OCI-LY7 (cell line): ENCODE data around the gene FAM107A.

Experiments
- EZH2phosphoT487 ChIP-seq: fragments of 200-600 bp; sonication (generic); IDR thresholded peaks from 2 replicates; pipeline ENCODE4 v1.6.1; 2018; ENCODE audit warnings: low read depth, borderline replicate concordance, mild to moderate bottlenecking, mixed run types, antibody characterized with exemption, low read length, moderate library complexity, mixed read lengths
- TF ChIP-seq, protein P1 (sequence below): fragments of 200-600 bp; sonication (generic); conservative IDR thresholded peaks from 2 replicates; pipeline ENCODE4 v1.5.1; 2014; ENCODE audit warnings: mild to moderate bottlenecking, antibody characterized with exemption, low read length, moderate library complexity, mixed read lengths

DNA sequence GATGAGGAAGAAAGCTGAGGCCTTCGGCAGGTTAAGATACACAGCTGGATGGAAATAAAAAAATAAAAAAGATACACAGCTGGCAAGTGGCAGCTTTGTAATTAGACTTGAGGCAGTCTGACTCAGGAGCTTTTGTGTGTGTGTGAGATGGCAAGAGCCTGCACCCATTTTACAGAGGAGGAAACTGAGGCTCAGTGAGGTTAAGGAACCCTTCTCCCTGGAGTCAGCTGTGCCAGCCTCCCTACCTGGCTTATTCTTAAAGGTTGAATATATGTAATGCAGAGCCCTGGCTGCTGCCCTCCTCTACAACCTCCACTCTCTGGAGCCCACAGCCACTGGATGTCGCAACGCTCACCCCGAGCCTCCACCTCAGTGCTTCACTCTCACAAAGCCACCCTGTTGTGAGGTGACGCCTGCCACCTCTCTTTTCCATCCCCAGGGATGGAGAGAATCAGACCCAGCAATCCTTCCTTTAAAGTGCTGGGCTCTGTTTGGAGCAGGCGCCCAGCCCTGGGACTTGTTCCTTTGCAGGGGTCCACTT is 20.6 kb upstream of the FAM107A start:
- TF ChIP-seq, protein P1, sequence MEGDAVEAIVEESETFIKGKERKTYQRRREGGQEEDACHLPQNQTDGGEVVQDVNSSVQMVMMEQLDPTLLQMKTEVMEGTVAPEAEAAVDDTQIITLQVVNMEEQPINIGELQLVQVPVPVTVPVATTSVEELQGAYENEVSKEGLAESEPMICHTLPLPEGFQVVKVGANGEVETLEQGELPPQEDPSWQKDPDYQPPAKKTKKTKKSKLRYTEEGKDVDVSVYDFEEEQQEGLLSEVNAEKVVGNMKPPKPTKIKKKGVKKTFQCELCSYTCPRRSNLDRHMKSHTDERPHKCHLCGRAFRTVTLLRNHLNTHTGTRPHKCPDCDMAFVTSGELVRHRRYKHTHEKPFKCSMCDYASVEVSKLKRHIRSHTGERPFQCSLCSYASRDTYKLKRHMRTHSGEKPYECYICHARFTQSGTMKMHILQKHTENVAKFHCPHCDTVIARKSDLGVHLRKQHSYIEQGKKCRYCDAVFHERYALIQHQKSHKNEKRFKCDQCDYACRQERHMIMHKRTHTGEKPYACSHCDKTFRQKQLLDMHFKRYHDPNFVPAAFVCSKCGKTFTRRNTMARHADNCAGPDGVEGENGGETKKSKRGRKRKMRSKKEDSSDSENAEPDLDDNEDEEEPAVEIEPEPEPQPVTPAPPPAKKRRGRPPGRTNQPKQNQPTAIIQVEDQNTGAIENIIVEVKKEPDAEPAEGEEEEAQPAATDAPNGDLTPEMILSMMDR, result no peak
- TF ChIP-seq EZH2phosphoT487, result no peak
